Heart left ventricle (tissue), 16 donors: ENCODE results near the gene DDX60. TPM values are rescaled to one million over a fixed set of nuclear protein-coding genes. Genes with fewer than 3 reads are reported as not detected.

Source experiments
- ATAC-seq, 4 donors: fragments of 200-7000 bp; cut with Tn5 transposase; one replicate each; pipeline ENCODE4 v1.9.1; 2020 to 2022; ENCODE audit warnings: moderate library complexity in 4 of 4, mild to moderate bottlenecking in 3 of 4, moderate number of reproducible peaks in 1 of 4
- DNase-seq, 5 donors: peaks; one replicate each; pipeline ENCODE4 v3.0.0-alpha.2; 2020
- H3K27ac ChIP-seq, 12 donors: fragments of 200-600 bp; sonication (generic) in 4 of 12; one replicate each; pipeline versions ENCODE4 v1.5.0 to v1.8.0; 2016 to 2022; ENCODE audit warnings: mild to moderate bottlenecking in 2 of 12
- H3K27me3 ChIP-seq, 9 donors: fragments of 200-600 bp; sonication (generic) in 2 of 9; one replicate each; pipeline versions ENCODE4 v1.5.1 to v1.8.0; 2016 to 2022; ENCODE audit warnings: mild to moderate bottlenecking in 3 of 9
- H3K36me3 ChIP-seq, 9 donors: fragments of 200-600 bp; sonication (generic) in 2 of 9; one replicate each; pipeline versions ENCODE4 v1.5.0 to v1.8.0; 2018 to 2022; ENCODE audit warnings: mild to moderate bottlenecking in 2 of 9
- H3K4me1 ChIP-seq, 12 donors: fragments of 200-600 bp; sonication (generic) in 4 of 12; one replicate each; pipeline versions ENCODE4 v1.5.0 to v1.8.0; 2016 to 2022; ENCODE audit warnings: mild to moderate bottlenecking in 3 of 12
- H3K4me3 ChIP-seq, 12 donors: fragments of 200-600 bp; sonication (generic) in 4 of 12; one replicate each; pipeline versions ENCODE4 v1.5.0 to v1.8.0; 2017 to 2022; ENCODE audit warnings: mild to moderate bottlenecking in 9 of 12, moderate library complexity in 4 of 12
- H3K9me3 ChIP-seq, 12 donors: fragments of 200-600 bp; sonication (generic) in 4 of 12; one replicate each; pipeline versions ENCODE4 v1.5.0 to v1.8.0; 2016 to 2022; ENCODE audit warnings: mild to moderate bottlenecking in 1 of 12
- CTCF ChIP-seq, 12 donors: fragments of 200-600 bp; sonication (generic) in 4 of 12; IDR thresholded peaks; one replicate each; pipeline versions ENCODE4 v1.5.0 to v1.8.0; 2018 to 2022; ENCODE audit warnings: antibody characterized with exemption in 12 of 12, mild to moderate bottlenecking in 5 of 12
- POLR2A ChIP-seq, 2 donors: fragments of 450-650 bp; IDR thresholded peaks; one replicate each; pipeline ENCODE4 v1.6.1; 2017; ENCODE audit warnings: antibody characterized with exemption in 2 of 2, mild to moderate bottlenecking in 2 of 2, moderate library complexity in 2 of 2
- WGBS, 4 donors: extraction: QIAGEN DNeasy Blood & Tissue Kit in 2 of 4; methylation state at CpG; one replicate each; pipeline versions ENCODE4 v1.1.5 to v1.1.7; 2013 to 2018; 5-methylcytosine and 5-hydroxymethylcytosine counted together
- intact Hi-C, 10 donors: fragments of 100-400 bp; cut with DNase I; formaldehyde crosslinking; loops; one replicate each; pipeline versions ENCODE4 v1.11.1 to v1.14.2; 2022
- polyA plus RNA-seq, 2 donors: library from polyadenylated mRNA; stranded (reverse); fragments of 200-250 nt; gene quantifications; one replicate each; pipeline ENCODE4 v1.2.3, GENCODE V29; 2013
- total RNA-seq, 9 donors: library from RNA; depleted of rRNA in 2 of 9; stranded (reverse); fragments of >200 nt in 2 of 9; fragmentation: NEBNext Ultra II Directional in 3 of 9; extraction: Animal tissue kit (Norgen Biotek cat#: 25700) in 3 of 9; gene quantifications; one replicate each; pipeline versions ENCODE4 v1.1.0 to v1.2.4, GENCODE V29; 2016 to 2023
- donor health status: ischemic (EF 13 %, LVEDD 7.1; RV severe dilation, severe dysfunction).
- donor health status: healthy with polysubstance abuse.
- donor health status: DM: no; HTN: yes; CAD: no.
- donor health status: DM: no; HTN: no; CAD: no.
- donor health status: ischemic (EF 25% LVEDD 6.9; RV normal size, moderate dysfunction).
- donor health status: ischemic (EF 25% LVEDD 5.7; RV mildly dilated, moderate dysfunction).
- donor health status: healthy.
- donor health status: DM: yes; HTN: yes; CAD: no.
- donor health status: ischemic (EF 35%, LVEDD 5.7; RV mildly dilated, moderate dysfunction).
- donor health status: nonischemic (EF 11% LVEDD 7.7; RV severe dilation, severe dysfunction).
- donor health status: DM: yes; HTN: yes; CAD: no.
- donor health status: PGD.
- donor health status: ischemic (EF 29% LVEDD 5.4; RV normal size, mild dysfunction).
- donor health status: nonischemic (EF 23%, LVEDD 6.1; RV moderate dilation, normal function).

DDX60 gene
- total and polyA plus RNA-seq, 11 donors, result 1.4 to 27.2 (median 8.7) TPM

GRCh38 chr4:168269896-168270295 lies 48.7 kb downstream of the DDX60 start:
- ATAC-seq (peak; percentile 79 to 84 (median 82)), DNase-seq (peak in 4 of 5 donors; percentile 36 to 85 (median 48))
- 32 to 44% (median 38%) methylated on average over 2 of the region's 2 CpGs for WGBS, 4 donors
- Histone ChIP-seq H3K27ac (peak overlapping the region in 10 of 12 donors; percentile 18 to 68 (median 52)), H3K4me3 (no peak overlapping the region), H3K4me1 (peaks cover 0 to 10% (median 3%) of the 10 kb centered on the region in 12 donors), H3K9me3 (no peaks in the 10 kb centered on the region), H3K36me3 (peaks cover 0 to 98% (median 83%) of the 10 kb centered on the region in 9 donors), H3K27me3 (no peaks in the 10 kb centered on the region)
- intact Hi-C loops, result loop anchor here in 2 of 10 donors (5.0 to 10.0 kb wide), 3 partner anchors 142 to 245 kb away; partner anchors contain the start of gene DDX60L (in 1 of the 2)
- TF ChIP-seq CTCF (IDR thresholded peaks at IDR 0.05) (no peak), POLR2A (IDR thresholded peaks at IDR 0.05) (no peak)

- Histone ChIP-seq H3K27ac (peak overlapping the region; percentile 38 to 87 (median 62)), H3K36me3 (peaks cover 0 to 90% (median 70%) of the 10 kb centered on the region in 9 donors), H3K9me3 (no peaks in the 10 kb centered on the region), H3K4me3 (no peak overlapping the region), H3K27me3 (no peaks in the 10 kb centered on the region), H3K4me1 (peaks cover 0 to 23% (median 5%) of the 10 kb centered on the region in 12 donors)
- TF ChIP-seq POLR2A (IDR thresholded peaks at IDR 0.05), result no peak
- TF ChIP-seq CTCF (IDR thresholded peaks at IDR 0.05), result no peak
- WGBS, 4 donors, result 38 to 59% (median 46%) methylated on average over 1 of the region's 1 CpG
- intact Hi-C loops, result loop anchor here in 2 of 10 donors (5.0 to 10.0 kb wide), 3 partner anchors 147 to 249 kb away; partner anchors contain the start of gene DDX60L (in 1 of the 2)
- ATAC-seq, result peak in 3 of 4 donors; percentile 70 to 73 (median 70)
- no peak for DNase-seq
These were observed 53.2 kb downstream of the DDX60 start for GRCh38 chr4:168265327-168265726.

GRCh38 chr4:168264903-168265302 lies 53.6 kb downstream of the DDX60 start:
- TF ChIP-seq POLR2A (IDR thresholded peaks at IDR 0.05) (no peak), CTCF (IDR thresholded peaks at IDR 0.05) (no peak)
- H3K4me3 ChIP-seq, result no peak overlapping the region
- H3K9me3 ChIP-seq, result no peaks in the 10 kb centered on the region
- peaks cover 0 to 23% (median 3%) of the 10 kb centered on the region in 12 donors for H3K4me1 ChIP-seq
- H3K27ac ChIP-seq, result peak overlapping the region; percentile 38 to 87 (median 62)
- peak in 4 of 5 donors; percentile 54 to 79 (median 70) for DNase-seq
- H3K27me3 ChIP-seq, result no peaks in the 10 kb centered on the region
- peaks cover 0 to 90% (median 70%) of the 10 kb centered on the region in 9 donors for H3K36me3 ChIP-seq
- WGBS, 4 donors, result 24 to 54% (median 51%) methylated on average over 3 of the region's 3 CpGs
- intact Hi-C loops, result loop anchor here in 2 of 10 donors (5.0 to 10.0 kb wide), 3 partner anchors 147 to 250 kb away; partner anchors contain the start of gene DDX60L (in 1 of the 2)
- peak; percentile 87 to 95 (median 92) for ATAC-seq

GRCh38 chr4:168263039-168263438 lies 55.5 kb downstream of the DDX60 start:
- WGBS, 4 donors, result 96 to 100% (median 98%) methylated on average over 1 of the region's 1 CpG
- H3K9me3 ChIP-seq, result no peaks in the 10 kb centered on the region
- ATAC-seq (no peak), DNase-seq (no peak)
- peaks cover 0 to 31% (median 7%) of the 10 kb centered on the region in 12 donors for H3K4me1 ChIP-seq
- H3K4me3 ChIP-seq, result no peak overlapping the region
- peak overlapping the region in 8 of 12 donors; percentile 7 to 79 (median 58) for H3K27ac ChIP-seq
- peaks cover 0 to 90% (median 65%) of the 10 kb centered on the region in 9 donors for H3K36me3 ChIP-seq
- intact Hi-C loops, result loop anchor here in 2 of 10 donors (10.0 kb wide), 2 partner anchors 222 to 252 kb away; partner anchors contain the start of gene DDX60L (in 1 of the 2)
- no peak for TF ChIP-seq CTCF (IDR thresholded peaks at IDR 0.05)
- TF ChIP-seq POLR2A (IDR thresholded peaks at IDR 0.05), result no peak
- H3K27me3 ChIP-seq, result no peaks in the 10 kb centered on the region
